HG02938 (cell line): ENCODE measurements around the gene LHX6.

ENCODE experiments used
- ATAC-seq: cut with Tn5 transposase; IDR thresholded peaks from one replicate; pipeline ENCODE4 v1.9.1; 2021; ENCODE audit warnings: mild to moderate bottlenecking, moderate library complexity; ENCODE audit not compliant: unreplicated experiment

LHX6 gene

DNA sequence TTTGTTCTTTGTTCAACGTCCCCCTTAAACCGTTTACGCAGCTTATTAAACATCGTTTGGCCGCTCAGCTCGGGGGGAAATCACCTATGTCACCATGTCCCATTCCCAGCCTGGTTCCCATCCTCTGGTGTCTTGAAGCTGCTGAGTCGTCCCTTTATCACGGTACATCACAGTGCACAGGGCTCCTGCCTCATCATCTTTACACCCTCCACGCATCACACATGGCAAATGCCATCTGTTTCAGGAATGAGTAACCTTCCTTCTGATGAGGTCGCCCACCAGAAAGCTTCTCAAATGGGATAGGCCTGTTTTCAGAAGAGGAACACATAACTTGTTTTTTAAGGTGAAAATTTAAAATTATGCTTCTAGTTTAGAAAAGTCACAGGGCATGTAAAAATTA lies 7.9 kb upstream of the LHX6 start:
- ATAC-seq: no peak

DNA sequence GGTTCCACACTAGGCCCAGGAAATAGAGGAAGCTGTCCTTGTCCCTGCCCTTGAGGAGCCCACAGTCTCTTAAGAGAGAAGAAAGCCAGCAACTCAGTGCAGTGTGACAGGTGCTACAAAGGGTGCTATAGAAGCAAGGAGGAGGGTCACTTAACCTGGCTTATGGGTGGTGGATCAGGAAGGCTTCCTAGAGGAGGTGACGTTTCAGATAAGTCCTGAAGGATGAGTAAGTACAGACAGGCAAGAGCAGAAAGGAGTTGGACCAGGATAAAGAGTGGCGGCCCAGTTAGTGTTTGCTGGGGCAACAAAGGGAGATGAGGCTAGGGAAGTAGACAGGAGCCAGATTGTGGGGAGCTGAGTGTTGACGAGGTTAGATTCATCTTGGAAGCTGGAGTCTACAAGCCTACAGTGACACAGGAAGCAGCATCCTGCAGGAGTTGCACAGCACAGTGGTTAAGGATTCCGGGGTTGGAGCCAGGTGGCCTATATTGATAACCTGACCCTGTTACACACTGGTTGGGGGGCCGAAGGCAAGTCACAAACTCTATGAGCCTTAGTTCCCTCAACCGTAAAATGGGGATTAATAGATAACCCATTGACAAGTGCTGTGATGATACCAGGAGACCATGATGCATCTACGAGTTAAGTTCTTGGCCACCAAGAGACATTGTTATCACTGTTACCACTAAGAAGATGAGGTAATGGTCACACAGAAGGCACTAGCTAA lies 5.4 kb upstream of the LHX6 start:
- no peak for ATAC-seq

DNA sequence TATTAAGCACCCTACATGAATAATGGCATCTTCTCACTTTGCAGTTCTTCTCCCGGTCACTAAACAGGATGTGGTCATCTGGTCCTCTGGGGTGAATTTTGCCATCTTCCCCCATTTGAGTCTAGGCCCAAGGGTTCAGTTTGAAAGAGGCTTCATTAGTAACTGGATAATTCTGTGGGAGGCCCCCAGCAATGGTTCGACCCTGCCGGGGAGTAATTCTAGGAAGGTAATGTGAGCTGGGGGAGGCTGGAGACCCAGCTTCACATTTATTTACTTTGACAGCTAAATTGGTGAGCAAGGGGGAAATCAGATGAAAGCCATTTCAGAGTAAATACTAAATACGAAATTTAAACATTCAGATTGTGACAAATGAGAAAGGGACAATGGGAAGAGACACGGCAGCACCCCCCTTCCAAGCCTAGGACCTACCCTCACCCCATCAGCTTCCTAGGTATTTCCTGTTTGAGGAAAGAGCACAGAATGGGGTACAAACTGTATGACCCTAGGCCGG lies 4.1 kb upstream of the LHX6 start:
- no peak for ATAC-seq

DNA sequence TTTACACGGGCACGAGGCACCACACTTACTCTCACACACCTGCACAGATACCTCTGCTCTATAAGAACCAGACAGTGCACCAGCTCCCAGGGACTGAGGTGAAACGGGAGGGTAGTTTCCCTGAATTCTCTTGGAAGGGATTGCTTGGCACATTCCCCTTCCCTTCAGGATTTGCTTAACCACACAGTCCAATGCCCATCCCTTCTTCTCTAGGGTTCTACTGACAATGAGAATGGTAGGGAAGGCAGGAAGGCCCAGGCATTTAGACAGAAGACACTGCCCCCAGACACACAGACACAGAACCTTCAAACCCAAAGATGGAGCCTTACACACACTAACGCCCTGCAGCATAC lies 704 bp upstream of the LHX6 start:
- ATAC-seq: no peak

DNA sequence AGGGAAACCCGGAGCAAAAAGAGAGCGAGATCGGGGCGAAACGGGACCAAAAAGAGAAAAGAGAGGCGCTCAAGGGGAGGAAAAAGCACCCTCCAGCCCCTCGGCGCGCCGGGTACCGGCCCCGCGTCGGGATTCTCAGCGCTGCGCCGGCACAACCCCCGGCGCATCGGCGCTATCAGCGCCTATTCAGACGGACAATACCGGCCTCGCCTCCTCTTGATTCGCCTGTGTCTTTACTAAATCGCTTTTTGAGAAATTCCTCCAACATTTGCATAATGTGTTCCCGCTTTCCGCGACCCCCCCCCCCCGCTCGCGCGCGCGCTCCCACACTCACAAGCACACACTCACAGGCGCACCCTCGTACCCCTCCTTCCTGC lies 578 bp downstream of the LHX6 start:
- no peak for ATAC-seq

DNA sequence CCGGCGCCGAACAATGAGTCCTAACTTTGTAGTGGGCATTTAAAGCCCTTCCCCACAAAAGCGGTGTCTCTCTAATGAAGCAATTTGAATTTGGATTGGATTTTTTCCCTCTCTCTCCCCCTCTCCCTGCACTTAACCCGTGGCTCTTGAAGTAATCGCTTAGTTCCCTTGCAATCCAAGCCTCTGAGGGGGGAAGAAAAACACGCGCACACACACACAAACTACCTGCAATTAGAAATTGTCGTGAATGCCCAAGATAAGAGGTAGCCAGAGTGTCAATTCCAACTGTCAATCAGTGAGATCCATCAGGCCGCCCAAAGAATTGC lies 1.2 kb downstream of the LHX6 start:
- no peak for ATAC-seq

- no peak for ATAC-seq
Observed at GRCh38 chr9:122226758-122227574, 1.8 kb downstream of the LHX6 start.

DNA sequence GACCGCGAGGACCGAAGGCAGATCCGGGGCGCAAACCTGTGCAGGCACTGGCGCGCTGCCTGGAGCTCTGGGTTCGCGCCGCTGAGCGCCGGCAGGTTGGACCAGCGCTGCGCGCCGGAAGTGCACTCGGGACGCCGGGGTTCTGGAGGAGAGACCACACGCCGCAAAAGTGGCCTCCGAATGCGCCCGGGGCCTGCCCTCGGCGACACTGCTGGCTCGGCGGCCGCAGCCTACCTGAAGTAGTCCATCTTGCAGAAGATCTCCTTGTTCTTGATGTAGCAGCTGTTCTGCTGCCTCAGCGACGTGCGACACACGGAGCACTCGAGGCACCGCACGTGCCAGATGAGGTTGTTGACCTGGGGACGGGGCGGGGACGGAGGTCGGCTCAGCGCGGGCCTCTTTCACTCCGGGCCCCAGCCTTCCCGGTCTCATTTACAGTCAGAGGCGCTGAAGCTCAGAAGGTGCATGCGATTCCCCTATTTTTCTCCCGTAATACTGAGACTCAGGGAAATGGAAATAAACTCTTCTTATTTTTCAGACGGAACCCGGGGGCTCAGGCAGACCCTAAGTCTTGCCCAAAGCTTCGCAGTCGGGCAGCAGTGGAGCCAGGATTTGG lies 2.5 kb downstream of the LHX6 start:
- ATAC-seq: no peak

DNA sequence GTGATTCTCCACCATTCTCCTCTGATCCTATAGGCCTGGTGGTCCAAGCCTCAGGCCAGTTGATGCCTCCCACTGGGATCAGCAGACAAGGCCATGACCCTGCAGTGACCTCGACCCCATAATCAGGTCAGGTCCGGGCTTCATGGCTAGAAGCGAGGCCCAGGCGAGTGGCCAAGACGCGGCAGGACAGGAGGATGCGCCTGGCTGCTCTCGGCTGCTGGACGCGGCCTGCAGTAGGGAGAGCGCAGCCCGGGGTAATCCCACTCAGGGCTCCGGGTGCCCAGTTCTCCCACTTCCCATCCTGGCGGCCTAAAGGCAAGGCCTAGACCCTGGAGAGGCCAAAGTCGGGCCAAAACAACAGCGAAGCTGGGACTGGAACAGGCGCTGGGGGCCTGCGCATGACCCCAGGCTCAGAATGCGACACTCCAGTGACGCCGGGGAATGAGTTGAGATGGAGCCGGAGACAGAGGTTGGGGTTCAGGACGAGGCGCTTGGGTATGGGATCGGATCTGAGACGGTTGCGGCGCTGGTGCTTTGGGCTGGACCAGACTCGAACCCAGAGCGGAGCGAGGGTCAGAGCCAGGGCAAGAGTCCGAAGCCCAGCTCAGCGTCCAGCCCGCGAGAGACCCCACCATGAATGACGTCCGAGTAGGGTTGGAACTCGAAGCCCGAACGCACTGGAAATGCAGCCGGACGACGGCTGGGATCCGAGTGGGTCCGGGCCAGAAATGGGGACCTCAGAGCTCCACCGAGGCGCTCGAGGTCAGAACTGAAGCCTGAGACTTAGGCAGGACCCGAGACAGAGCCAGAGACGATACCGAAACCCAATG lies 3.2 kb downstream of the LHX6 start:
- no peak for ATAC-seq

DNA sequence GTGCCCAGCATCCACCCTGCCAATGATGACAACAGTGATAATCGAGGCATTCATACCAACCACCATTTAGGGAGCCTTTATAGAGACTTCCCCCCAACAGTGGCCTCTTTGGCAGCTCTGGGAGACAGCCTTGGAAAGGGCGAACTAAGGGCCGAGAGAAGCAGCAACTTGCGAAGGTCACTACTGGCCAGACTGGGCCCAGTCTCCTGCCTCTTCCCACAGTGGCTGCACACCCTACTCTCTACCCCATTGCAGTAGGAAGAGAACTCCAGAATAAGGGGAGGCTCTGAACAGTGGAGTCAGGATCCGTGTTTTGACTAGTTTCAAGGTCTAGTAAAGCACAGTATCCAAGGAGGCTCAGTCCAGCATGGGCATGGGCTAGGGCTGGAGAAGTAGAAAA lies 5.3 kb downstream of the LHX6 start:
- ATAC-seq: no peak

DNA sequence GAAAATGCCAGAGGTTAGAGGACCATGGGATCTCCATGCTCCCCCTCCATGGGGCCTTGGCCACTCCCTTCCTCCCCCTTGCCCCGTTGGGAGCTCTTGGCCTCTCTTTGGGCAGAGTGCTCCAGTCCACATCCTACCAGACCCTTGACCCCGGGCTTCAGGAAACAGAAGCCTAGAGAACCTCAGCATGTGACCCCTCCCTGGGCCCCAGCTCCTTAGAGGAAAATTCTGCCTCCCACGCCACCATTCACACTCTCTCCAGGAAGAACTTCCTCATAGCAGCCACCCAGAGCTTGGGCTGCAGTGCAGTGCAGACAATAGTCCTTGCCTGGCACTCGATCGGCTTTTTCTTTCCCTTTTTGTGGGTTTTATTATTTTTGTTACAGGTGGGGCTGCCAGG lies 6.0 kb downstream of the LHX6 start:
- no peak for ATAC-seq

DNA sequence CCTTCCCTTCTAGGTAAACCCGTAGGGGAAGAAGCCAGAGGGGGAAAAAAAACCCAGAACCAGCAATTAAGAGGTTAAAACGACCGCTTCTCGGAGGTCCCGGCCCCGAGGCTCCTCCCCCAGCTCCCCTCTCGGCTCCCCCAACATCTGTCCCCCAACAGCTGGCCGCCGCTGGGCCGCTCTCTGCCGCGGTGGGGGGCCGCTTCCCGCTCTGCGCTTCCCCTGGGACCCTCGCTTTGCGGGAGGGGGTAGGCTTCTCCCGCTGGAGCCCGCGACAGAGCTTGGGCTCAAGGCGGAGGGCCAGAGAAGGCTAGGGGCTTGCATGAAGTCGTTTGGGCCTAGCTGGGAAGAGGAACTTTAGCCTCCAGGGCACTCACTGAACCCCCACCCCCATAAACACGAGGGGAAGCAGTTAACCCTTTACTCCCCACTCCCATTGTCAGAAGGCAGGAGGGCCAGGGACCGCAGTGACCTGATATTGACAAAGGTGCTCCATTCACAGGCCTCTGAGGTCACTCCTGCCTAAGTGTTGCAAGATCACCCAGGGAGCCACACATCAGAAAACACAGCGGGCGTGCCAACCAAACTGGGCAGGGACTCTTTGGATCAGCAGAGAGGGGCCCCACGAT lies 7.5 kb downstream of the LHX6 start:
- ATAC-seq: no peak

- no peak for ATAC-seq
Observed at GRCh38 chr9:122220673-122221182, 8.0 kb downstream of the LHX6 start.

DNA sequence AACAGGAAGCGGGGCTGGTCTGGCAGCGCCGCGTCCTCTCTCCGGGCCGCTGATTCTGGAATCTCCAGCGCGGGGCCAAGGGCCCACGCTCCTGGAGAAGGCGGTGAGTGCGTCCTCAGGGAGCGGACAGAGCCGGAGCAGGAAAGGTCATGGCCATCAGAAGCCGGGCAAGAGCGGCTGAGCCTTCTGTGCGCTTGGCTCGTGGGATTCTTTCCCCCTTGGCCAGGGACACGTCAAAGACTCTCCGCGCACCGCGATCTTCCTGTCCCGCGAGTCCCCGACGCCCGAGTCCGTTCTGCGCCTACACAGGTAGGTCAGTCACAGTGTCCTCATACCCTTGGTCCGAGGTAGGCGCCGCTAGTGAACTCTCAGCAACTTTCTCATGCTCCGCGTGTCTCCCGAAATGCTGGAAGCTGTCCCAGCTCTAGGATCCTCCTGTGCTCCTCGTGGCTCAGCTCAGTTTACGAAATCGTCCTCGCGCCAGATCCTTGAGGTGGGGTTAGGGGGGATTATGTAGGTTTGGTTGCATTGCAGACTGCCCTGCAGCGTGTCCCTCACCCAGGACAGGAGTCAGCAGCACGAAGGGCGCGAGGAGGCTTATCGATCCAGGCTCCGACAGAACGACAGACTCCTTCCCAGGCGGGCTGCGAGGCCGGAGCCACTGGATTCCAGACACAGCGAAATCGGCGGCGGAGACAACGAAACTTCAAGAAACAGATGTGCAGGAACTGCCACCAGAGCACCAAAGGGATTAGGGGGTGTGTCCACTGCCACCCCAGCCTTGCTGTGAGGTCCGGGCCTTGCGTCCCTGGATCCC lies 8.7 kb downstream of the LHX6 start:
- no peak for ATAC-seq

GRCh38 chr9:122218935-122219855 lies 9.6 kb downstream of the LHX6 start:
- ATAC-seq: no peak

DNA sequence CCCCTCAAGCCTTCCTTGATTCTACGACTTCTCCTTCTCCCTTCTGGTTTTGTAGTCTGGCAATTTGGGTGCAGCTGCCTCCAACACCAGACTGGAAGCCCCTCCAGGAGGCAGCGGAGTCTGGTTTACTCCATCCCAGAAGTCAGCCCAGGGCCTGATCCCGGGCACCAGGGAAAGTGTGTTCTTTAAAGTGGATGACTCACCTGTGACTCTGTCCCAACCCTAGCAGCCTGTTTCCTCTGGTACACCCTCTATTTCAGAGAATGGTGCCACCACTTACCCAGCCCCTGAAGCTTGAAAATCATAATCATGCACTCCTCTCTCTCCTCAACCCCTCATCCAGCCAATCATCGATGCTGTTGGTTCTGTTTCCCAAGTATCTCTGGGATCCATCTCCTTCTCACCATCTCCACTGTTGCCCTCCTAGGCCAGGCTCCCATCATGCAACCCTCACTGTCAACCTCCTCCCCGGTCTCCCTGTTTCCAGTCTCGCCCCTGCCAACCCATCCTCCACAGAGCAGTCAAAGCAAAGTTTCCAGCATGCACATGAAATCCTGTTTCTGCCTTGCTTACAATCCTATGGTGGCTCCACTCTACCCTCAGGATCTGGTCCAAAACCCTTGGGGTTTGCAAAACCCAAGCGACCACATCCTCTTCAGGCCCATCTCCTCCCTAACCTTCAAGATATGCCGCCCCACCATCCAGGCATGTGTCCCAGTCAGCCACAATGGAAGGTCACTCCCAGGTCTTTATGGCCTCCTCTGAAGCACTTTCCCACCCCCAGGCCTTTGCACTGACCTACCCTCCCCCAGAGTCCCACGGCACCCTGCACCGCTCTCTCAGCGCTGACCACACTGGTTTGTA lies 10.5 kb downstream of the LHX6 start:
- ATAC-seq: no peak

- ATAC-seq: no peak
Observed at GRCh38 chr9:122217640-122218039, 11.1 kb downstream of the LHX6 start.
